ENCODE results near the gene PNMA8A. TPM values are rescaled to one million over a fixed set of nuclear protein-coding genes. Genes with fewer than 3 reads are reported as not detected.

Gene PNMA8A
- total and polyA plus RNA-seq, 2 of the 8 experiments (the other 6 are each of a cell fraction or from before 2014, with no cell fraction given): 10.0 to 22.8 TPM

GRCh38 chr19:46515879-46516350 is 44.6 kb upstream of the PNMA8A start (continued):
- TF ChIP-seq MAX (IDR thresholded peaks at IDR 0.05): peak; percentile 33; the same call in 1 of the 2 replicates

Data from H1 (cell line).